GM23338 (cell line): Measurements from ENCODE around the gene RGCC. TPM values are rescaled to one million over a fixed set of nuclear protein-coding genes. Genes with fewer than 3 reads are reported as not detected.
A peak's percentile ranks its signal among the peaks of the same experiment; 100 is the strongest.

Source experiments
- ATAC-seq: fragments of 200-7000 bp; cut with Tn5 transposase; 3 replicates; pipeline ENCODE4 v1.9.1; 2020
- DNase-seq: peaks from one replicate; pipeline ENCODE4 v3.0.0-alpha.2; 2015; ENCODE audit warnings: low spot score
- H2AFZ ChIP-seq: fragments of 200-600 bp; sonication (generic); 2 replicates; pipeline ENCODE4 v1.8.0; 2016; ENCODE audit warnings: antibody characterized with exemption, mild to moderate bottlenecking, moderate library complexity
- H3F3A ChIP-seq: fragments of 200-600 bp; sonication (generic); replicated peaks from 2 replicates; pipeline ENCODE4 v1.8.0; 2017; ENCODE audit warnings: antibody characterized with exemption, mixed run types, low read depth
- H3K27ac ChIP-seq: fragments of 200-600 bp; sonication (generic); 2 replicates; pipeline ENCODE4 v1.6.1; 2016; ENCODE audit warnings: low read depth
- H3K27me3 ChIP-seq: fragments of 200-600 bp; sonication (generic); 2 replicates; pipeline ENCODE4 v1.8.0; 2016; ENCODE audit warnings: mild to moderate bottlenecking, mixed run types, moderate library complexity; ENCODE audit not compliant: insufficient read depth
- H3K36me3 ChIP-seq: fragments of 200-600 bp; sonication (generic); 2 replicates; pipeline ENCODE4 v1.8.0; 2016; ENCODE audit warnings: mild to moderate bottlenecking; ENCODE audit not compliant: insufficient read depth
- H3K4me1 ChIP-seq: fragments of 200-600 bp; sonication (generic); 2 replicates; pipeline ENCODE4 v1.8.0; 2016; ENCODE audit warnings: mild to moderate bottlenecking, moderate library complexity; ENCODE audit not compliant: insufficient read depth
- H3K4me2 ChIP-seq: fragments of 200-600 bp; sonication (generic); 2 replicates; pipeline ENCODE4 v1.7.1; 2017; ENCODE audit warnings: mixed run types
- H3K4me3 ChIP-seq: fragments of 200-600 bp; sonication (generic); 2 replicates; pipeline ENCODE4 v1.6.1; 2016; ENCODE audit warnings: mixed run types
- H3K79me2 ChIP-seq: fragments of 200-600 bp; sonication (generic); replicated peaks from 2 replicates; pipeline ENCODE4 v1.8.0; 2017; ENCODE audit warnings: mild to moderate bottlenecking; ENCODE audit not compliant: insufficient read depth
- H3K9me2 ChIP-seq: fragments of 200-600 bp; sonication (generic); 2 replicates; pipeline ENCODE4 v1.8.0; 2017; ENCODE audit not compliant: insufficient read depth
- H4K20me1 ChIP-seq: fragments of 200-600 bp; sonication (generic); replicated peaks from 2 replicates; pipeline ENCODE4 v1.8.0; 2017; ENCODE audit warnings: mild to moderate bottlenecking; ENCODE audit not compliant: insufficient read depth
- H3K27ac Mint-ChIP-seq: 2 replicates; pipeline ENCODE4 v1.8.0; 2020; ENCODE audit warnings: inconsistent platforms, mild to moderate bottlenecking, moderate library complexity, mixed read lengths
- H3K27me3 Mint-ChIP-seq: 3 replicates; pipeline ENCODE4 v1.8.0; 2022; ENCODE audit warnings: low read depth, mild to moderate bottlenecking, moderate library complexity, mixed read lengths, inconsistent platforms; ENCODE audit not compliant: insufficient read depth, poor library complexity
- H3K36me3 Mint-ChIP-seq: 3 replicates; pipeline ENCODE4 v1.8.0; 2021; ENCODE audit warnings: low read depth, mild to moderate bottlenecking, inconsistent platforms, moderate library complexity, mixed read lengths
- H3K4me1 Mint-ChIP-seq: 3 replicates; pipeline ENCODE4 v1.8.0; 2020; ENCODE audit warnings: mild to moderate bottlenecking, inconsistent platforms, mixed read lengths
- H3K4me3 Mint-ChIP-seq: 3 replicates; pipeline ENCODE4 v1.8.0; 2021; ENCODE audit warnings: moderate library complexity, mild to moderate bottlenecking, inconsistent platforms, mixed read lengths
- H3K9me3 Mint-ChIP-seq: 3 replicates; pipeline ENCODE4 v1.8.0; 2020; ENCODE audit warnings: moderate library complexity, mild to moderate bottlenecking, inconsistent platforms, mixed read lengths
- CREB1 ChIP-seq: fragments of 250-450 bp; sonication (Bioruptor Pico); IDR thresholded peaks from 2 replicates; pipeline ENCODE4 v1.5.0; 2020; ENCODE audit warnings: low read depth, mild to moderate bottlenecking, moderate library complexity
- EZH2phosphoT487 ChIP-seq: fragments of 200-600 bp; sonication (generic); IDR thresholded peaks from one replicate; pipeline ENCODE4 v1.8.1; 2018; ENCODE audit warnings: antibody characterized with exemption; ENCODE audit not compliant: unreplicated experiment
- NANOG ChIP-seq: IDR thresholded peaks from 2 replicates; pipeline ENCODE4 v1.6.1; 2016; ENCODE audit warnings: antibody characterized with exemption, borderline replicate concordance
- POLR2AphosphoS5 ChIP-seq: IDR thresholded peaks from 2 replicates; pipeline ENCODE4 v1.6.1; 2016; ENCODE audit warnings: antibody characterized with exemption, low read depth
- STAT1 ChIP-seq: IDR thresholded peaks from one replicate; pipeline ENCODE4 v1.6.1; 2016; ENCODE audit warnings: antibody characterized with exemption; ENCODE audit not compliant: unreplicated experiment
- ZNF114 ChIP-seq: fragments of 250-450 bp; sonication (Bioruptor Pico); IDR thresholded peaks from 2 replicates; pipeline ENCODE4 v1.5.0; 2020; ENCODE audit warnings: mild to moderate bottlenecking, moderate library complexity
- ZNF331 ChIP-seq: fragments of 250-450 bp; sonication (Bioruptor Pico); IDR thresholded peaks from 2 replicates; pipeline ENCODE4 v1.5.0; 2020; ENCODE audit warnings: low read depth, mild to moderate bottlenecking, moderate library complexity
- polyA plus RNA-seq: library from polyadenylated mRNA; unstranded; fragments of >200 nt; fragmentation: Nextera tagmentation; extraction: Ambion mirVana; gene quantifications from 2 replicates; pipeline ENCODE4 v1.2.1, GENCODE V29; 2016
- total RNA-seq: library from RNA; depleted of rRNA; stranded (reverse); fragments of >200 nt; shearing (Covaris generic); gene quantifications from 2 replicates; pipeline ENCODE4 v1.2.3, GENCODE V29; 2014
- TF ChIP-seq, protein P1 (sequence below): IDR thresholded peaks from 2 replicates; pipeline ENCODE4 v1.6.1; 2016; ENCODE audit warnings: antibody characterized with exemption
- TF ChIP-seq, protein P2 (sequence below): fragments of 250-450 bp; sonication (Bioruptor Pico); IDR thresholded peaks from 2 replicates; pipeline ENCODE4 v1.5.0; 2020; ENCODE audit warnings: mild to moderate bottlenecking, moderate library complexity
- TF ChIP-seq, protein P3 (sequence below): IDR thresholded peaks from one replicate; pipeline ENCODE4 v1.6.1; 2018; ENCODE audit warnings: antibody characterized with exemption; ENCODE audit not compliant: unreplicated experiment
- TF ChIP-seq, protein P4 (sequence below), 2 experiments: fragments of 200-600 bp in 1 of 2; sonication (generic) in 1 of 2; conservative IDR thresholded peaks; 2 replicates each; pipeline versions ENCODE4 v1.5.1 to v1.6.1; 2016 to 2017; ENCODE audit warnings: antibody characterized with exemption in 2 of 2, low read depth in 2 of 2, mild to moderate bottlenecking in 2 of 2, moderate library complexity in 1 of 2

The RGCC gene
- total and polyA plus RNA-seq, 2 experiments from 2014 or later, result 0.65 to 0.66 TPM

DNA sequence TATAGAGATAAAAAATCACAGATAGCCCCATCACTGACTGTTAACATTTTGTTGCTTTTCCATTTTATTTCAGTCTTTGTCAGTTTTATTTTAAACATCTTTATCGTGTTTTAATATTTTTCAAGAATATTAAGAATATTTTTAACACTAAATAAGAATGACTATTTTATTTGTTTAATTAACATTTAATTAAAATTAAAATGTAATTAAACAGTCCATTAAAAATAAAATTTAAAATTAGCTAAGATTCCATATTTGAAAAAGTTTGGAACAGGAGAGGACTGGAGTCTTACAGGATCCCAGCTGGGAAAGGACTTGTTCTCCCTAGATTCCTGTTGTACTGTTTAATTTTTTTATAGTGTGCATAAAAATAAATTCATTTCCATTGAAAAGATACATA is 54.5 kb downstream of the RGCC start:
- Mint-ChIP-seq H3K4me3 (no peak overlapping the region), H3K36me3 (no peaks in the 10 kb centered on the region), H3K4me1 (no peaks in the 10 kb centered on the region; the same call in 2 of the 3 replicates), H3K27ac (no peak overlapping the region), H3K9me3 (no peaks in the 10 kb centered on the region; the same call in 2 of the 3 replicates), H3K27me3 (no peaks in the 10 kb centered on the region)
- Histone ChIP-seq H3K27ac (no peak overlapping the region), H3K4me3 (no peak overlapping the region), H3K9me2 (0 out of 2 replicates have a peak, but pooled peaks cover 7% of the 10 kb centered on the region), H3K4me1 (no peaks in the 10 kb centered on the region), H3K36me3 (no peaks in the 10 kb centered on the region), H3F3A (no peaks in the 10 kb centered on the region), H3K4me2 (no peak overlapping the region), H3K79me2 (no peaks in the 10 kb centered on the region), H4K20me1 (no peaks in the 10 kb centered on the region), H3K27me3 (no peaks in the 10 kb centered on the region), H2AFZ (peak overlapping the region; percentile 87; the same call in 1 of the 2 replicates)
- no peak for DNase-seq
- TF ChIP-seq NANOG (no peak), ZNF114 (no peak), EZH2phosphoT487 (no peak), ZNF331 (no peak), CREB1 (CRISPR knock-in tag) (no peak), STAT1 (no peak), POLR2AphosphoS5 (no peak)
- TF ChIP-seq, protein P1, sequence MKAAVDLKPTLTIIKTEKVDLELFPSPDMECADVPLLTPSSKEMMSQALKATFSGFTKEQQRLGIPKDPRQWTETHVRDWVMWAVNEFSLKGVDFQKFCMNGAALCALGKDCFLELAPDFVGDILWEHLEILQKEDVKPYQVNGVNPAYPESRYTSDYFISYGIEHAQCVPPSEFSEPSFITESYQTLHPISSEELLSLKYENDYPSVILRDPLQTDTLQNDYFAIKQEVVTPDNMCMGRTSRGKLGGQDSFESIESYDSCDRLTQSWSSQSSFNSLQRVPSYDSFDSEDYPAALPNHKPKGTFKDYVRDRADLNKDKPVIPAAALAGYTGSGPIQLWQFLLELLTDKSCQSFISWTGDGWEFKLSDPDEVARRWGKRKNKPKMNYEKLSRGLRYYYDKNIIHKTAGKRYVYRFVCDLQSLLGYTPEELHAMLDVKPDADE, result no peak
- TF ChIP-seq, protein P2, sequence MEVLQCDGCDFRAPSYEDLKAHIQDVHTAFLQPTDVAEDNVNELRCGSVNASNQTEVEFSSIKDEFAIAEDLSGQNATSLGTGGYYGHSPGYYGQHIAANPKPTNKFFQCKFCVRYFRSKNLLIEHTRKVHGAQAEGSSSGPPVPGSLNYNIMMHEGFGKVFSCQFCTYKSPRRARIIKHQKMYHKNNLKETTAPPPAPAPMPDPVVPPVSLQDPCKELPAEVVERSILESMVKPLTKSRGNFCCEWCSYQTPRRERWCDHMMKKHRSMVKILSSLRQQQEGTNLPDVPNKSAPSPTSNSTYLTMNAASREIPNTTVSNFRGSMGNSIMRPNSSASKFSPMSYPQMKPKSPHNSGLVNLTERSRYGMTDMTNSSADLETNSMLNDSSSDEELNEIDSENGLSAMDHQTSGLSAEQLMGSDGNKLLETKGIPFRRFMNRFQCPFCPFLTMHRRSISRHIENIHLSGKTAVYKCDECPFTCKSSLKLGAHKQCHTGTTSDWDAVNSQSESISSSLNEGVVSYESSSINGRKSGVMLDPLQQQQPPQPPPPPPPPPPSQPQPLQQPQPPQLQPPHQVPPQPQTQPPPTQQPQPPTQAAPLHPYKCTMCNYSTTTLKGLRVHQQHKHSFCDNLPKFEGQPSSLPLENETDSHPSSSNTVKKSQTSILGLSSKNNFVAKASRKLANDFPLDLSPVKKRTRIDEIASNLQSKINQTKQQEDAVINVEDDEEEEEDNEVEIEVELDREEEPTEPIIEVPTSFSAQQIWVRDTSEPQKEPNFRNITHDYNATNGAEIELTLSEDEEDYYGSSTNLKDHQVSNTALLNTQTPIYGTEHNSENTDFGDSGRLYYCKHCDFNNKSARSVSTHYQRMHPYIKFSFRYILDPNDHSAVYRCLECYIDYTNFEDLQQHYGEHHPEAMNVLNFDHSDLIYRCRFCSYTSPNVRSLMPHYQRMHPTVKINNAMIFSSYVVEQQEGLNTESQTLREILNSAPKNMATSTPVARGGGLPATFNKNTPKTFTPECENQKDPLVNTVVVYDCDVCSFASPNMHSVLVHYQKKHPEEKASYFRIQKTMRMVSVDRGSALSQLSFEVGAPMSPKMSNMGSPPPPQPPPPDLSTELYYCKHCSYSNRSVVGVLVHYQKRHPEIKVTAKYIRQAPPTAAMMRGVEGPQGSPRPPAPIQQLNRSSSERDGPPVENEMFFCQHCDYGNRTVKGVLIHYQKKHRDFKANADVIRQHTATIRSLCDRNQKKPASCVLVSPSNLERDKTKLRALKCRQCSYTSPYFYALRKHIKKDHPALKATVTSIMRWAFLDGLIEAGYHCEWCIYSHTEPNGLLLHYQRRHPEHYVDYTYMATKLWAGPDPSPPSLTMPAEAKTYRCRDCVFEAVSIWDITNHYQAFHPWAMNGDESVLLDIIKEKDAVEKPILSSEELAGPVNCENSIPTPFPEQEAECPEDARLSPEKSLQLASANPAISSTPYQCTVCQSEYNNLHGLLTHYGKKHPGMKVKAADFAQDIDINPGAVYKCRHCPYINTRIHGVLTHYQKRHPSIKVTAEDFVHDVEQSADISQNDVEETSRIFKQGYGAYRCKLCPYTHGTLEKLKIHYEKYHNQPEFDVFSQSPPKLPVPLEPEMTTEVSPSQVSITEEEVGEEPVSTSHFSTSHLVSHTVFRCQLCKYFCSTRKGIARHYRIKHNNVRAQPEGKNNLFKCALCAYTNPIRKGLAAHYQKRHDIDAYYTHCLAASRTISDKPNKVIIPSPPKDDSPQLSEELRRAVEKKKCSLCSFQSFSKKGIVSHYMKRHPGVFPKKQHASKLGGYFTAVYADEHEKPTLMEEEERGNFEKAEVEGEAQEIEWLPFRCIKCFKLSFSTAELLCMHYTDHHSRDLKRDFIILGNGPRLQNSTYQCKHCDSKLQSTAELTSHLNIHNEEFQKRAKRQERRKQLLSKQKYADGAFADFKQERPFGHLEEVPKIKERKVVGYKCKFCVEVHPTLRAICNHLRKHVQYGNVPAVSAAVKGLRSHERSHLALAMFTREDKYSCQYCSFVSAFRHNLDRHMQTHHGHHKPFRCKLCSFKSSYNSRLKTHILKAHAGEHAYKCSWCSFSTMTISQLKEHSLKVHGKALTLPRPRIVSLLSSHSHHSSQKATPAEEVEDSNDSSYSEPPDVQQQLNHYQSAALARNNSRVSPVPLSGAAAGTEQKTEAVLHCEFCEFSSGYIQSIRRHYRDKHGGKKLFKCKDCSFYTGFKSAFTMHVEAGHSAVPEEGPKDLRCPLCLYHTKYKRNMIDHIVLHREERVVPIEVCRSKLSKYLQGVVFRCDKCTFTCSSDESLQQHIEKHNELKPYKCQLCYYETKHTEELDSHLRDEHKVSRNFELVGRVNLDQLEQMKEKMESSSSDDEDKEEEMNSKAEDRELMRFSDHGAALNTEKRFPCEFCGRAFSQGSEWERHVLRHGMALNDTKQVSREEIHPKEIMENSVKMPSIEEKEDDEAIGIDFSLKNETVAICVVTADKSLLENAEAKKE (CRISPR knock-in tag), result no peak
- TF ChIP-seq, protein P3, sequence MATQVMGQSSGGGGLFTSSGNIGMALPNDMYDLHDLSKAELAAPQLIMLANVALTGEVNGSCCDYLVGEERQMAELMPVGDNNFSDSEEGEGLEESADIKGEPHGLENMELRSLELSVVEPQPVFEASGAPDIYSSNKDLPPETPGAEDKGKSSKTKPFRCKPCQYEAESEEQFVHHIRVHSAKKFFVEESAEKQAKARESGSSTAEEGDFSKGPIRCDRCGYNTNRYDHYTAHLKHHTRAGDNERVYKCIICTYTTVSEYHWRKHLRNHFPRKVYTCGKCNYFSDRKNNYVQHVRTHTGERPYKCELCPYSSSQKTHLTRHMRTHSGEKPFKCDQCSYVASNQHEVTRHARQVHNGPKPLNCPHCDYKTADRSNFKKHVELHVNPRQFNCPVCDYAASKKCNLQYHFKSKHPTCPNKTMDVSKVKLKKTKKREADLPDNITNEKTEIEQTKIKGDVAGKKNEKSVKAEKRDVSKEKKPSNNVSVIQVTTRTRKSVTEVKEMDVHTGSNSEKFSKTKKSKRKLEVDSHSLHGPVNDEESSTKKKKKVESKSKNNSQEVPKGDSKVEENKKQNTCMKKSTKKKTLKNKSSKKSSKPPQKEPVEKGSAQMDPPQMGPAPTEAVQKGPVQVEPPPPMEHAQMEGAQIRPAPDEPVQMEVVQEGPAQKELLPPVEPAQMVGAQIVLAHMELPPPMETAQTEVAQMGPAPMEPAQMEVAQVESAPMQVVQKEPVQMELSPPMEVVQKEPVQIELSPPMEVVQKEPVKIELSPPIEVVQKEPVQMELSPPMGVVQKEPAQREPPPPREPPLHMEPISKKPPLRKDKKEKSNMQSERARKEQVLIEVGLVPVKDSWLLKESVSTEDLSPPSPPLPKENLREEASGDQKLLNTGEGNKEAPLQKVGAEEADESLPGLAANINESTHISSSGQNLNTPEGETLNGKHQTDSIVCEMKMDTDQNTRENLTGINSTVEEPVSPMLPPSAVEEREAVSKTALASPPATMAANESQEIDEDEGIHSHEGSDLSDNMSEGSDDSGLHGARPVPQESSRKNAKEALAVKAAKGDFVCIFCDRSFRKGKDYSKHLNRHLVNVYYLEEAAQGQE, result no peak
- TF ChIP-seq, protein P4, sequence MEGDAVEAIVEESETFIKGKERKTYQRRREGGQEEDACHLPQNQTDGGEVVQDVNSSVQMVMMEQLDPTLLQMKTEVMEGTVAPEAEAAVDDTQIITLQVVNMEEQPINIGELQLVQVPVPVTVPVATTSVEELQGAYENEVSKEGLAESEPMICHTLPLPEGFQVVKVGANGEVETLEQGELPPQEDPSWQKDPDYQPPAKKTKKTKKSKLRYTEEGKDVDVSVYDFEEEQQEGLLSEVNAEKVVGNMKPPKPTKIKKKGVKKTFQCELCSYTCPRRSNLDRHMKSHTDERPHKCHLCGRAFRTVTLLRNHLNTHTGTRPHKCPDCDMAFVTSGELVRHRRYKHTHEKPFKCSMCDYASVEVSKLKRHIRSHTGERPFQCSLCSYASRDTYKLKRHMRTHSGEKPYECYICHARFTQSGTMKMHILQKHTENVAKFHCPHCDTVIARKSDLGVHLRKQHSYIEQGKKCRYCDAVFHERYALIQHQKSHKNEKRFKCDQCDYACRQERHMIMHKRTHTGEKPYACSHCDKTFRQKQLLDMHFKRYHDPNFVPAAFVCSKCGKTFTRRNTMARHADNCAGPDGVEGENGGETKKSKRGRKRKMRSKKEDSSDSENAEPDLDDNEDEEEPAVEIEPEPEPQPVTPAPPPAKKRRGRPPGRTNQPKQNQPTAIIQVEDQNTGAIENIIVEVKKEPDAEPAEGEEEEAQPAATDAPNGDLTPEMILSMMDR (conservative IDR thresholded peaks at IDR 0.05; ENCODE audit: low read depth in 2 of 2), result no peak
- no peak for ATAC-seq
